Measurements from ENCODE around the gene STS. TPM values are rescaled to one million over a fixed set of nuclear protein-coding genes. Genes with fewer than 3 reads are reported as not detected.

Gene STS
- total and polyA plus RNA-seq, 10 of the 15 experiments (the other 5 are each of a cell fraction or from before 2014, with no cell fraction given) = 1.6 to 19.4 (median 4.7) TPM

GRCh38 chrX:7131621-7132020 lies 15.9 kb upstream of the STS start (continued):
- TF ChIP-seq BCL3 (IDR thresholded peaks at IDR 0.05; ENCODE audit: borderline replicate concordance, insufficient read depth, low read depth, low read length, poor library complexity, severe bottlenecking) (no peak), NFYB (IDR thresholded peaks at IDR 0.05; ENCODE audit: insufficient read depth, low read depth, low read length) (no peak), ZNF687 (IDR thresholded peaks at IDR 0.05) (no peak), CUX1 (IDR thresholded peaks at IDR 0.05; ENCODE audit: insufficient replicate concordance, low read depth, low read length) (no peak)

Data from GM12878 (cell line).